HepG2 (cell line): ENCODE data around the gene MAP3K4. TPM values are rescaled to one million over a fixed set of nuclear protein-coding genes. Genes with fewer than 3 reads are reported as not detected.

Experiments
- BATF2 ChIP-seq: sonication (generic); formaldehyde crosslinking; IDR thresholded peaks from 2 replicates; pipeline ENCODE4 v1.8.0; 2022; ENCODE audit warnings: mild to moderate bottlenecking, missing genetic modification reagents, moderate library complexity
- BCL3 ChIP-seq: sonication (generic); formaldehyde crosslinking; IDR thresholded peaks from 2 replicates; pipeline ENCODE4 v1.5.1; 2020; ENCODE audit warnings: mild to moderate bottlenecking, missing genetic modification reagents, moderate library complexity
- DDIT3 ChIP-seq: sonication (generic); formaldehyde crosslinking; IDR thresholded peaks from 2 replicates; pipeline ENCODE4 v1.4.0; 2020; ENCODE audit warnings: mild to moderate bottlenecking, missing genetic modification reagents
- DRAP1 ChIP-seq: IDR thresholded peaks from 2 replicates; pipeline ENCODE4 v1.6.1; 2016; ENCODE audit warnings: missing genetic modification reagents, missing compliant biosample characterization
- ELF4 ChIP-seq: sonication (generic); formaldehyde crosslinking; IDR thresholded peaks from 2 replicates; pipeline ENCODE4 v1.5.0; 2020; ENCODE audit warnings: missing genetic modification reagents, mild to moderate bottlenecking, moderate library complexity, borderline replicate concordance
- GMEB1 ChIP-seq: sonication (generic); formaldehyde crosslinking; IDR thresholded peaks from 2 replicates; pipeline ENCODE4 v1.5.1; 2020; ENCODE audit warnings: missing genetic modification reagents, mild to moderate bottlenecking, borderline replicate concordance
- HMGXB3 ChIP-seq: sonication (generic); formaldehyde crosslinking; IDR thresholded peaks from 2 replicates; pipeline ENCODE4 v1.4.0; 2020; ENCODE audit warnings: missing genetic modification reagents, borderline replicate concordance
- MAFF ChIP-seq: IDR thresholded peaks from 2 replicates; pipeline ENCODE4 v1.6.1; 2011; ENCODE audit warnings: low read depth, low read length, improper control_type of control experiment
- MBD4 ChIP-seq: IDR thresholded peaks from 2 replicates; pipeline ENCODE4 v1.6.1; 2012; ENCODE audit warnings: low read length, inconsistent platforms, borderline replicate concordance
- RELA ChIP-seq: sonication (generic); formaldehyde crosslinking; IDR thresholded peaks from 2 replicates; pipeline ENCODE4 v1.4.0; 2020; ENCODE audit warnings: missing genetic modification reagents
- STAG1 ChIP-seq: sonication (generic); formaldehyde crosslinking; IDR thresholded peaks from 2 replicates; pipeline ENCODE4 v1.4.0; 2020; ENCODE audit warnings: missing genetic modification reagents
- ZNF101 ChIP-seq: sonication (generic); formaldehyde crosslinking; IDR thresholded peaks from 2 replicates; pipeline ENCODE4 v1.4.0; 2020; ENCODE audit warnings: mild to moderate bottlenecking, low read depth, missing genetic modification reagents, borderline replicate concordance
- ZNF557 ChIP-seq: sonication (generic); formaldehyde crosslinking; IDR thresholded peaks from 2 replicates; pipeline ENCODE4 v1.4.0; 2020; ENCODE audit warnings: missing genetic modification reagents
- ZNF615 ChIP-seq: sonication (generic); formaldehyde crosslinking; IDR thresholded peaks from 2 replicates; pipeline ENCODE4 v1.5.0; 2020; ENCODE audit warnings: mild to moderate bottlenecking, missing genetic modification reagents, borderline replicate concordance
- ZNF616 ChIP-seq: sonication (generic); formaldehyde crosslinking; IDR thresholded peaks from 2 replicates; pipeline ENCODE4 v1.5.0; 2020; ENCODE audit warnings: low read depth, mild to moderate bottlenecking, missing genetic modification reagents
- ZNF713 ChIP-seq: sonication (generic); formaldehyde crosslinking; IDR thresholded peaks from 2 replicates; pipeline ENCODE4 v1.4.0; 2020; ENCODE audit warnings: mild to moderate bottlenecking, missing genetic modification reagents
- ZNF776 ChIP-seq: sonication (generic); formaldehyde crosslinking; IDR thresholded peaks from 2 replicates; pipeline ENCODE4 v1.4.0; 2020; ENCODE audit warnings: mild to moderate bottlenecking, missing genetic modification reagents
- ZNF782 ChIP-seq: sonication (generic); formaldehyde crosslinking; IDR thresholded peaks from 2 replicates; pipeline ENCODE4 v1.4.0; 2020; ENCODE audit warnings: missing genetic modification reagents, mild to moderate bottlenecking, borderline replicate concordance
- polyA plus RNA-seq, 8 experiments: library from polyadenylated mRNA; depleted of rRNA in 3 of 8; stranded (reverse) in 7 of 8; unstranded in 1 of 8; fragments of >200 nt; fragmentation: Illumina TruSeq in 4 of 8; extraction: Trizol in 4 of 8; gene quantifications; 2 replicates each; pipeline versions ENCODE4 v1.2.1 to v1.2.3, GENCODE V29; 2011 to 2016; ENCODE audit warnings: low read depth in 4 of 8, missing spikeins in 1 of 8, mixed read lengths in 1 of 8; ENCODE audit not compliant: insufficient read depth in 1 of 8
- total RNA-seq, 5 experiments: library from RNA; depleted of rRNA; stranded (reverse); fragments of >200 nt; fragmentation: Illumina TruSeq; extraction: Trizol; gene quantifications; 2 replicates each; pipeline ENCODE4 v1.2.3, GENCODE V29; 2016; ENCODE audit warnings: low read depth in 1 of 5

Gene MAP3K4
- total and polyA plus RNA-seq, 2 of the 13 experiments (the other 11 are each of a cell fraction or from before 2014, with no cell fraction given), result 12.9 to 33.6 TPM

GRCh38 chr6:160991406-160992060 is at the start of gene MAP3K4 (continued):
- TF ChIP-seq BATF2, result peak; percentile 76; the same call in 1 of the 2 replicates
- TF ChIP-seq ZNF101, result no peak
- peak; percentile 47; the same call in 1 of the 2 replicates for TF ChIP-seq ZNF557 (CRISPR knock-in tag)
- TF ChIP-seq ZNF776 (CRISPR knock-in tag), result peak; percentile 63
- 0 out of 2 replicates have a peak, but pooled peaks have one; percentile 3 for TF ChIP-seq STAG1 (CRISPR knock-in tag)
- no peak for TF ChIP-seq MAFF
- no peak for TF ChIP-seq RELA (CRISPR knock-in tag)
- TF ChIP-seq ZNF713 (CRISPR knock-in tag), result no peak
- peak; percentile 94; the same call in 1 of the 2 replicates for TF ChIP-seq ZNF616 (CRISPR knock-in tag)
- peak; percentile 27; the same call in 1 of the 2 replicates for TF ChIP-seq ZNF782
- no peak for TF ChIP-seq ZNF615 (CRISPR knock-in tag)
- peak; percentile 84; the same call in 1 of the 2 replicates for TF ChIP-seq BCL3
- TF ChIP-seq GMEB1 (CRISPR knock-in tag), result peak; percentile 84
- no peak for TF ChIP-seq DDIT3 (CRISPR knock-in tag)
- no peak; the same call in 1 of the 2 replicates for TF ChIP-seq DRAP1
- TF ChIP-seq MBD4, result no peak
- TF ChIP-seq HMGXB3 (CRISPR knock-in tag), result no peak
- TF ChIP-seq ELF4 (CRISPR knock-in tag), result no peak
